GDM1 (cell line): ENCODE measurements around the gene ZBTB8OS.
"Not testable (repeated sequence)": the region's sequence is repeated elsewhere in the genome, so short reads cannot be mapped to it uniquely, and the experiment has no call there.

Experiments used
- DNase-seq: peaks from one replicate; lab custom pipeline; 2025; lab: John Stamatoyannopoulos, UW

The ZBTB8OS gene

DNA sequence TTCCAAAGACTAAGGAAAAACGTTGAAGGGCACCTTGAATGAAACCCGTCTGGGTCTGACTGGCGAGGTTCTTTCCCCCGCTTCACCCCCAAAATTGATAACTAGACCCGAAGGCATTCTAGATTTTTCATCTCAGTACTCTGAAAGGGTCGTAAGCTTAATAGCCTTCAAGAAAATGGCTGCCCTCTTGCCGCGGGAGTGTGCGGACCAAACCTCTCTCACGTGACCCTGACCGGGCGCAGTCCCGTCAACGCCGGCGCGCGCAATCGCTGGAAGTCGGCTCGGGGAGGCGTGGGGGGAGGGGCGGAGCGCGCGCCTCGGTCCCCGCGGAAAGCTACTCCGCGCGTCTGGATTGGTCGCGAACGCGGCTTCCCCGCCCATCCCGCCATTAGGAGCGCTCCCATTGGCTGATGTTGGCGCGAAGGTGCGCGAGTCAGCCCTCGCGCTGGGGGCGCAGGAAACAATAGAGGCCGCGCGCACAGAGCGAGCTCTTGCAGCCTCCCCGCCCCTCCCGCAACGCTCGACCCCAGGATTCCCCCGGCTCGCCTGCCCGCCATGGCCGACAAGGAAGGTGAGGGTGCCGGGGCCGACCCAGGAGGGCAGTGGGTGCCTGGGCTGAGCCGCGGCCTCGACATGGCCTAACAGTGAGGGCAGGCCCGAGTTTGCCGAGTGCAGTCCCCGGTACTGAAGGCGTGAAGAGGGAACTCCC, 556 bp upstream of the ZBTB8OS start, which contains the start of gene RBBP4:
Gene RBBP4 (plus strand): TSS at position 457 of the 709 bp plus-strand sequence. CDS start 99 bp downstream, at position 556.
- DNase-seq, result peak; percentile 98

DNA sequence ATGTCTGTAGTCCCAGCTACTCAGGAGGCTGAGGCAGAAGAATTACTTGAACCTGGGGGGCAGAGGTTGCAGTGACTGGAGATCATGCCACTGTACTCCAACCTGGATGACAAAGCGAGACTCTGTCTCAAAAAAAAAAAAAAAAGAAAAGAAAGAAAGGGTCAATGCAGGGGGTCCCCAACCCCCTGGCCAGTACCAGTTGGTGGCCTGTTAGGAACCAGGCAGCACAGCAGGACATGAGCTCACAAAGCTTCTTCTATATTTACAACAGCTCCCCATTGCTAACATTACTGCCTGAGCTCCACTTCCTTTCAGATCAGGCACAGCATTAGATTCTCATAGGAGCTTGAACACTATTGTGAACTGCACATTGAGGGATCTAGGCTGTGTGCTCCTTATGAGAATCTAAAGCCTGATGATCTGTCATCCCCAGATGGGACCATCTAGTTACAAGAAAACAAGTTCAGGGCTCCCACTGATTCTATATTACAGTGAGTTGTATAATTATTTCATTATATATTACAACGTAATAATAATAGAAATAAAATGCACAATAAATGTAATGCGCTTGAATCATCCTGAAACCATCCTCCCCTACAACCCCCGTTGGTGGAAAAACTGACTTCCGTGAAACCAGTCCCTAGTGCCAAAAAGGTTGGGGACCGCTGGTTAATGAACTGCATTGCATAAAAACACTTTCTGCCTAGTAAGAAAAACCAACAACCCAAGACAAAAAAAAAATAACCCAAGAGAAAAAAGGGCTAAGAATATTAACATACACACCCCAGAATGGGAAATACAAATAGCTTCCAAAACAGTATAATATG, 2.8 kb downstream of the ZBTB8OS start:
- DNase-seq, result no peak

DNA sequence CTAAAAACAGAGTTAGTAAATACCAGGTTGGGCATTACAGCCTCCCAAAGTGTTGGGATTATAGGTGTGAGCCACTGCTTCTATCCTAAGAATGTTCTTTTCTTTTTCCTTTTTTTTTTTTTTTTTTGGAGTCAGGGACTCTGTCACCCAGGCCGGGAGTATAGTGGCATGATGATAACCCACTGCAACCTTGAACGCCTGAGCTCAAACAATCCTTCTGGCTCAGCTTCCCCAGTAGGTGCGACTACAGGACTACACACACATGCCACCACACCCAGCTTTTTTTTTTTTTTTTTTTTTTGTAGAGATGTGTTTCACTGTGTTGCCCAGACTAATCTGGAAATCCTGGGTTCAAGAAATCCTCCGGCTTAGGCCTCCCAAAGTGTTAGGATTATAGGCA, 5.9 kb downstream of the ZBTB8OS start:
- DNase-seq, result no peak

- DNase-seq, result not testable (repeated sequence)
Measured at GRCh38 chr1:32642292-32642827, 8.0 kb downstream of the ZBTB8OS start.

DNA sequence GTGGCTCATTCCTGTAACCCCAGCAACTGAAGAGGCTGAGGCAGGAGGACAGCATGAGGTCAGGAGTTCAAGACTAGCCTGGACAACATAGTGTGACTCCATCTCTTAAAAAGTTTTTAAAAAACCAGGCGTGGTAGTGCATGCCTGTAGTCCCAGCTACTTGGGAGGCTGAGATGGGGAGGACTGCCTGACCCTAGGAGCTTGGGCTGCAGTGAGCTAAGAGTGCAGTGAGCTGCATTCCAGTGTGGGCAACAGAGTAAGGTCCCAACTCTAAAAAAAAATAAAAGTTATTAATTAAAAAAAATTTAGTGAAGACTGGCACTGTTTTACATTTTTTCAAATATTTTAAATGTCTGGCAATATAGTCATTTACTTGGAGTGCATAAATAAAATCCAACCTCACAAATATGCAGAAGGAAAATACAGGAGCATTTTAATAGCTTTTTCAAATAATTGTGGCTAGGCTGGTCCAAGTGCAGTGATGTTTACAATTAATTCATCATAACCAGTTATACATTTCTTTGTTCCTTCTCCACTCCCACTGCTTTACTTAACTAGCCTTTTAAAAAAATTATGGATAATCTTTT, 10.8 kb downstream of the ZBTB8OS start:
- DNase-seq, result no peak

DNA sequence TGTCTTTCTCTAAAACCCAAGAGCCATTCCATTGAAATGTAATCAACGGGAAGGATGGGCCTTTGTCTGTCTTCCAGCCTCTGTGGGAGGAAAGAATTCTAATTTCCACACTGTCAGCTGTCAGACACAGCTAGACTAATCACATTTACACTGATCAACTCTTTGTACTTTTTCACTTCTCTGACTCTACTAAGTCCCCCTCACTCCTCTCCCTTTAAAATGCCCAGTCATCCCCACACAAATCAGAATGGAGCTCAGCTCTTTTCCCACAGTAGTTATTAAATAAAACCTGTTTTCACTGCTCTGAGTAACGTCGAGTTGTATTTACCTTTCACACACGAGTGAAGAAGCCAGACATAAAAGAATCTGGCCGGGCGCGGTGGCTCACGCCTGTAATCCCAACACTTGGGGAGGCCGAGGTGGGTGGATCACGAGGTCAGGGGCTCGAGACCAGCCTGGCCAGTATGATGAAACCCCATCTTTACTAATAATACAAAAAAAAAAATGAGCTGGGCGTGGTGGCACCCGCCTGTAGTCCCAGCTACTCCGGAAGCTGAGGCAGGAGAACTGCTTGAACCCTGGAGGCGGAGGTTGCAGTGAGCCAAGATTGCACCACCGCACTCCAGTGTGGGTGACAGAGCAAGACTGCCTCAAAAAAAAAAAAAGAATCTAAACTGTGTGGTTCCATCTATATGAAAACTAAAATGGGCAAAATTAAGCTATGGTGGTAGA, 13.3 kb downstream of the ZBTB8OS start:
- DNase-seq, result no peak

DNA sequence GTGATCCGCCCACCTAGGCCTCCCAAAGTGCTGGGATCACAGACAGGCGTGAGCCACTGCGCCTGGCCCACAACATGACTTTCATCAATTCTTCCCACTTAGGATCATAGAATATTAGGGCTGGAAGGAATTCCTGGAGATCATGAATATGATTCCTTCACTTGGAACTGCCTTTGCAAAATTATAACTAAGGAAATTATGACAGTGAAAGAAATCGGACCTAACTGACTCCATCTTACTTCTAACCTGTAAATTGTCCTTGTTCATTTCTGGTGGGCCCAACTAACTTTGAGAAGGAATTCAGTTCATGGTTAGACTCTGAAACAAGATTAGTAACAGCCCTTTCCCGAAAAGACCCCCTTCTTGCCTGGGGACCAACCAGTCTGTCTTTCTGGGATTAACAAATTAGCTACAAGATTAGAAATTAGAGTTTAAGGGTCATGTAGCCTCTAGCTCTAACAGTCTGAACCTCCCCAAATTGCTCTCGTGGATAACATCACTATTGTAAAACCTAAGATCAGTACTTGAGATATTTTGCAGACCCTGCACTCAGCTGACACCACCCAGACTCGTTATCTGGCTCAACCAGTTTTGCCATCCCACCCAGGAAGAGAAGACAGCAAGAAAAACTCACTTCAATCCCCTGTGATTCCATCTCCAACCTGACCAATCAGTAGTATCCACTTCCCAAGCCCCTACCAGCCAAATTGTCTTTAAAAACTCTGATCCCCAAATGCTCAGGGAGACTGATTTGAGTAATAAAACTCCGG, 14.7 kb downstream of the ZBTB8OS start:
- no peak for DNase-seq

GRCh38 chr1:32632829-32633228, 17.5 kb downstream of the ZBTB8OS start:
- DNase-seq, result no peak

DNA sequence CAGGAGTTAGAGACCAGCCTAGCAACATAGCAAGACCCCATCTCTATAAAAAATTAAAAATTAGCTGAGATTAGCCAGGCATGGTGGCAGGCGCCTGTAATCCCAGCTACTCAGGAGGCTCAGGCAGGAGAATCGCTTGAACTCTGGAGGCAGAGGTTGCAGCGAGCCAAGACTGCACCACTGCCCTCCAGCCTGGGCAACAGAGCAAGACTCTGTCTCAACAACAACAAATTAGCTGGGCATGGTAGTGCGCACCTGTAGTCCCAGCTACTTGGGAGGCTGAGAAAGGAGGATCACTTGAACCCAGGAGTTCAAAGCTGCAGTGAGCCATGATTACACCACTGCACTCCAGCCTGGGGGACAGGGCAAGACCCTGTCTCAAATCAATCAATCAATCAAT, 20.2 kb downstream of the ZBTB8OS start:
- DNase-seq, result not testable (repeated sequence)

GRCh38 chr1:32627596-32628162, 22.7 kb downstream of the ZBTB8OS start:
- DNase-seq, result no peak

DNA sequence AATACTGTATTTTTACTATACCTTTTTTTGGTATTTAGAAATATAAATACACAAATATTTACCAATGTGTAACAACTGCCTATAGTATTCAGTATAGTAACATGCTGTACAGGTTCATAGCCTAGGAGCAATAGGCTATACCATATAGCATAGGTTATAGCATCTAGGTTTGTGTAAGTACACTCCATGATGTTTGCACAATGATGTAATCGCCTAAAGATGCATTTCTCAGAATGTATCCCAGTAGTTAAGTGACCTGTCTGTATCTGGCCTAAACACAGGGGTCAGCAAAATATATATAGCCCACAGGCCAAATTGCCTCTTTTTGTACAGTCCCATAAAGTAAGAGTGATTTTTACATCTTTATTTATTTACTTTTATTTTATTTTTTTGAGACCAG, 24.2 kb downstream of the ZBTB8OS start:
- DNase-seq, result no peak

- peak; percentile 22 for DNase-seq
Measured at GRCh38 chr1:32623775-32624174, 26.6 kb downstream of the ZBTB8OS start.

- no peak for DNase-seq
Measured at GRCh38 chr1:32622806-32623681, 27.3 kb downstream of the ZBTB8OS start.

DNA sequence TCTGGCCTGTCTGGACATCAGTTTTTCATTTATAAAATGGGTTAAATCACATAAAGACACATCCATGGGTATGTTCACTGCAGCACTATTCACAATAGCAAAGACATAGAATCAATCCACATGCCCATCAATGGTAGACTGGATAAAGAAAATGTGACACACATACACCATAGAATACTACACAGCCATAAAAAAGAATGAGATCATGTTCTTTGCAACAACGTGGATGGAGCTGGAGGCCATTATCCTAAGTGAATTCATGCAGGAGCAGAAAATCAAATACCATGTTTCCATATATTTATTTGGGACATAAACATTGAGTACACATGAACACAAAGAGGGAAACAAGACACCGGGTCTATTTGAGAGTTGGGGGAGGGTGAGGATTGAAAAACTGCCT, 28.1 kb downstream of the ZBTB8OS start:
- DNase-seq, result no peak

GRCh38 chr1:32619701-32620485, 30.5 kb downstream of the ZBTB8OS start:
- no peak for DNase-seq

- no peak for DNase-seq
Measured at GRCh38 chr1:32618673-32619221, 31.6 kb downstream of the ZBTB8OS start.

GRCh38 chr1:32613472-32613871, 36.9 kb downstream of the ZBTB8OS start:
- DNase-seq, result no peak

DNA sequence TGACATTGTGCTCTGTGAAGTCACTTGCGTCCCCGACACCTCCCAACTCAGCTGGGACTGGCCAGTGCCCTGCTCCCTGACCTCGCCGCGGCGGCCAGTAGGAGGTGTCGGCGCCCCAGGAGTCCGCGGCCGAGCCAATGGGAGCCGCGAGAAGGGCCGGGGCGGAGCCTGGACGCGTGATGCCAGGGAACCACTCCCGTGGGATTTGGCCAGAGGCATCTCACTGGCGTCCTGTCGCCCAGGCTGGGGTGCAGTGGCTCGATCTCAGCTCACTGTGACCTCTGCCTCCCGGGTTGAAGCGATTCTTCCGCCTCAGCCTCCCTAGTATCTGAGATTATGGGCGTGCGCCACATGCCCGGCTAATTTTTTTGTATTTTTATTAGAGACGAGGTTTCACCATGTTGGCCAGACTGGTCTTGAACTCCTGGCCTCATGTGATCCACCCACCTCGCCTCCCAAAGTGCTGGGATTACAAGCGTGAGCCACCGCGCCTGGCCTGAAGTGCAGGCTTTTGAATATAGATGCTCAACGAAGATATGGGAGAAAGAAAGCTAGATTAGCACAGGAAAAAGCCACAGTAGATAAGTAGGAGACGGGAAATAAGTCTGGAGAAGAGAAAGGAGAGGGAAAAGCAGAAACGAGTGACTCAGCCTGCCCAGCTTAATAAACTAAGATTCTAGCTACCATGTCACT, 38.0 kb downstream of the ZBTB8OS start:
- DNase-seq, result no peak
